Osteoblast (primary cell): ENCODE results near the gene RSRC1. TPM values are rescaled to one million over a fixed set of nuclear protein-coding genes. Genes with fewer than 3 reads are reported as not detected.

Source experiments
- DNase-seq: peaks from one replicate; pipeline ENCODE4 v3.0.0; 2011; ENCODE audit warnings: low spot score, mixed read lengths; ENCODE audit not compliant: insufficient read length; ENCODE audit errors: missing footprints
- H2AFZ ChIP-seq: 2 replicates; pipeline ENCODE4 v1.6.0; 2011; ENCODE audit warnings: mild to moderate bottlenecking, low read length
- H3K27ac ChIP-seq: 2 replicates; pipeline ENCODE4 v1.5.1; 2011; ENCODE audit warnings: mild to moderate bottlenecking, low read depth, low read length, moderate library complexity
- H3K27me3 ChIP-seq: 2 replicates; pipeline ENCODE4 v1.6.0; 2012; ENCODE audit warnings: mild to moderate bottlenecking, control low read depth, inconsistent platforms, low read length, moderate library complexity; ENCODE audit not compliant: insufficient read depth
- H3K36me3 ChIP-seq: 2 replicates; pipeline ENCODE4 v1.5.1; 2011; ENCODE audit warnings: mild to moderate bottlenecking, low read length, control low read depth, moderate library complexity; ENCODE audit not compliant: insufficient read depth
- H3K4me1 ChIP-seq: 2 replicates; pipeline ENCODE4 v1.5.1; 2011; ENCODE audit warnings: mild to moderate bottlenecking, low read length, control low read depth, moderate library complexity; ENCODE audit not compliant: insufficient read depth
- H3K4me2 ChIP-seq: 2 replicates; pipeline ENCODE4 v1.6.0; 2011; ENCODE audit warnings: mild to moderate bottlenecking, low read length; ENCODE audit not compliant: insufficient read depth
- H3K4me3 ChIP-seq: fragments of 200-600 bp; sonication (generic); 3 replicates; pipeline ENCODE4 v1.5.1; 2012; ENCODE audit warnings: mild to moderate bottlenecking, low read length, inconsistent platforms; ENCODE audit not compliant: insufficient read depth
- H3K79me2 ChIP-seq: 2 replicates; pipeline ENCODE4 v1.6.0; 2012; ENCODE audit warnings: mild to moderate bottlenecking, low read length, control low read depth, inconsistent platforms; ENCODE audit not compliant: insufficient read depth
- H3K9me3 ChIP-seq: 2 replicates; pipeline ENCODE4 v1.5.1; 2011; ENCODE audit warnings: low read depth, low read length, control low read depth
- H4K20me1 ChIP-seq: 2 replicates; pipeline ENCODE4 v1.6.0; 2012; ENCODE audit warnings: mild to moderate bottlenecking, low read length, control low read depth; ENCODE audit not compliant: insufficient read depth
- total RNA-seq: library from RNA; depleted of rRNA; stranded (reverse); fragments of >200 nt; gene quantifications from 2 replicates; pipeline ENCODE4 v1.2.3, GENCODE V29; 2012
- TF ChIP-seq, protein P1 (sequence below): IDR thresholded peaks from 2 replicates; pipeline ENCODE4 v1.5.1; 2011; ENCODE audit warnings: mild to moderate bottlenecking, low read depth, low read length, moderate library complexity; ENCODE audit errors: extremely low read depth

The RSRC1 gene
- total RNA-seq, 1 donor, result 69.8 TPM

GRCh38 chr3:158249183-158249582, 139.3 kb downstream of the RSRC1 start:
- H3K4me2 ChIP-seq, result no peak overlapping the region
- no peak for DNase-seq

DNA sequence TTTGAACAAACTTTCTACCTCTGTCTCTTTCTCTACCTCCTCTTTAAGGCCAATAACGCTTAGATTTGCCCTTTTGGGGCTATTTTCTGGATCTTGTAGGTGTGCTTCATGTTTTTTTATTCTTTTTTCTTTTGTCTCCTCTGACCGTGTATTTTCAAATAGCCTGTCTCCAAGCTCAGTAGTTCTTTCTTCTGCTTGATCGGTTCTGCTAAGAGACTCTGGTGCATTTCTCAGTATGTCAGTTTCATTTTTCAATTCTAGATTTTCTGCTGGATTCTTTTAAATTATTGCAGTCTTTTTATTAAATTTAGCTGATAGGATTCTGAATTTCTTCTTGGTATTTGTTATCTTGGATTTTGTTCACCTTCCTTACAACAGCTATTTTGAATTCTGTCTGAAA, 148.7 kb downstream of the RSRC1 start:
- H3K9me3 ChIP-seq, result no peaks in the 10 kb centered on the region
- no peaks in the 10 kb centered on the region for H3K36me3 ChIP-seq
- H3K27me3 ChIP-seq, result no peaks in the 10 kb centered on the region
- peaks cover 3% of the 10 kb centered on the region for H3K79me2 ChIP-seq
- no peaks in the 10 kb centered on the region for H3K4me1 ChIP-seq
- no peaks in the 10 kb centered on the region for H4K20me1 ChIP-seq
- no peak overlapping the region for H3K4me2 ChIP-seq
- DNase-seq, result no peak
- H3K27ac ChIP-seq, result no peak overlapping the region
- no peak overlapping the region for H2AFZ ChIP-seq
- TF ChIP-seq, protein P1, sequence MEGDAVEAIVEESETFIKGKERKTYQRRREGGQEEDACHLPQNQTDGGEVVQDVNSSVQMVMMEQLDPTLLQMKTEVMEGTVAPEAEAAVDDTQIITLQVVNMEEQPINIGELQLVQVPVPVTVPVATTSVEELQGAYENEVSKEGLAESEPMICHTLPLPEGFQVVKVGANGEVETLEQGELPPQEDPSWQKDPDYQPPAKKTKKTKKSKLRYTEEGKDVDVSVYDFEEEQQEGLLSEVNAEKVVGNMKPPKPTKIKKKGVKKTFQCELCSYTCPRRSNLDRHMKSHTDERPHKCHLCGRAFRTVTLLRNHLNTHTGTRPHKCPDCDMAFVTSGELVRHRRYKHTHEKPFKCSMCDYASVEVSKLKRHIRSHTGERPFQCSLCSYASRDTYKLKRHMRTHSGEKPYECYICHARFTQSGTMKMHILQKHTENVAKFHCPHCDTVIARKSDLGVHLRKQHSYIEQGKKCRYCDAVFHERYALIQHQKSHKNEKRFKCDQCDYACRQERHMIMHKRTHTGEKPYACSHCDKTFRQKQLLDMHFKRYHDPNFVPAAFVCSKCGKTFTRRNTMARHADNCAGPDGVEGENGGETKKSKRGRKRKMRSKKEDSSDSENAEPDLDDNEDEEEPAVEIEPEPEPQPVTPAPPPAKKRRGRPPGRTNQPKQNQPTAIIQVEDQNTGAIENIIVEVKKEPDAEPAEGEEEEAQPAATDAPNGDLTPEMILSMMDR, result no peak
- H3K4me3 ChIP-seq, result no peak overlapping the region

More at GRCh38 chr3:158249183-158249582, 139.3 kb downstream of the RSRC1 start:
- Histone ChIP-seq H4K20me1 (no peaks in the 10 kb centered on the region), H3K4me1 (no peaks in the 10 kb centered on the region), H3K79me2 (no peaks in the 10 kb centered on the region), H3K27me3 (no peaks in the 10 kb centered on the region), H3K4me3 (no peak overlapping the region), H3K27ac (no peak overlapping the region), H2AFZ (no peak overlapping the region), H3K36me3 (no peaks in the 10 kb centered on the region), H3K9me3 (no peaks in the 10 kb centered on the region)
- TF ChIP-seq, protein P1, result no peak

GRCh38 chr3:158260392-158260791, 150.5 kb downstream of the RSRC1 start:
- no peak for DNase-seq
- H3K27me3 ChIP-seq, result no peaks in the 10 kb centered on the region

DNA sequence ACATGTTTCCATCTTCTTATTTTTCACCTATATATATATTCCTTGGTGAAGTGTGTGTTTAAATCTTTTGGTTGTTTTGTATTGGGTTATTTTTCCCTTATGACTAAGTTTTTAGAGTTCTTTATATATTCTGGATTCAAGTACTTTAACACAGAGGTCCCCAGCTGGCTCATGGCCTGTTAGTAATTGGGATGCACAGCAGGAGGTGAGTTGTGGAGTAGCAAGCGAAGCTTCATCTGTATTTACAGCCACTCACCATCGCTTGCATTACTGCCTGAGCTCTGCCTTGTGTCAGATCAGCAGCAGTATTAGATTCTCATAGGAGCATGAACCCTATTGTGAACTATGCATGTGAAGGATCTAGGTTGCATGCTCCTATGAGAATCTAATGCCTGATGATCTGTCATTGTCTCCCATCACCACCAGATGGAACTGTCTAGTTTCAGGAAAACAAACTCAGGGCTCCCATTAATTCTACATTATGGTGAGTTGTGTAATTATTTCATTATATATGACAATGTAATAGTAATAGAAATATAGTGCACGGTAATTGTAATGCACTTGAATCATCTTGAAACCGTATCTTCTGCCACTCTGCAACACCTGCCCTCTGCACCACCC, 151.6 kb downstream of the RSRC1 start:
- no peaks in the 10 kb centered on the region for H3K4me1 ChIP-seq
- H2AFZ ChIP-seq, result no peak overlapping the region
- H3K9me3 ChIP-seq, result peaks cover under 1% of the 10 kb centered on the region
- H3K27ac ChIP-seq, result no peak overlapping the region
- H3K36me3 ChIP-seq, result no peaks in the 10 kb centered on the region
- H3K27me3 ChIP-seq, result no peaks in the 10 kb centered on the region
- TF ChIP-seq, protein P1, result peak; percentile 22
- no peak for DNase-seq
- no peak overlapping the region for H3K4me2 ChIP-seq
- no peaks in the 10 kb centered on the region for H4K20me1 ChIP-seq
- H3K79me2 ChIP-seq, result no peaks in the 10 kb centered on the region
- H3K4me3 ChIP-seq, result no peak overlapping the region

More at GRCh38 chr3:158260392-158260791, 150.5 kb downstream of the RSRC1 start:
- no peak overlapping the region for H3K27ac ChIP-seq
- peaks cover 3% of the 10 kb centered on the region for H3K79me2 ChIP-seq
- no peaks in the 10 kb centered on the region for H3K9me3 ChIP-seq
- no peak overlapping the region for H2AFZ ChIP-seq
- TF ChIP-seq, protein P1, result no peak
- H3K36me3 ChIP-seq, result no peaks in the 10 kb centered on the region
- no peak overlapping the region for H3K4me2 ChIP-seq
- H4K20me1 ChIP-seq, result no peaks in the 10 kb centered on the region
- H3K4me3 ChIP-seq, result no peak overlapping the region
- H3K4me1 ChIP-seq, result no peaks in the 10 kb centered on the region
